Ishikawa (cell line): ENCODE results near the gene ATOH1.

Experiments
- CREB1 ChIP-seq: IDR thresholded peaks from 2 replicates; pipeline ENCODE4 v1.6.1; 2012; ENCODE audit warnings: low read depth
- EGR1 ChIP-seq: IDR thresholded peaks from 2 replicates; pipeline ENCODE4 v1.6.1; 2012
- EP300 ChIP-seq: IDR thresholded peaks from 2 replicates; pipeline ENCODE4 v1.6.1; 2012; ENCODE audit warnings: borderline replicate concordance
- NFIC ChIP-seq: IDR thresholded peaks from 2 replicates; pipeline ENCODE4 v1.6.1; 2012
- RAD21 ChIP-seq: IDR thresholded peaks from 2 replicates; pipeline ENCODE4 v1.6.1; 2012; ENCODE audit warnings: low read depth
- TAF1 ChIP-seq: IDR thresholded peaks from 2 replicates; pipeline ENCODE4 v1.6.1; 2012; ENCODE audit warnings: low read depth, mild to moderate bottlenecking
- TEAD4 ChIP-seq: IDR thresholded peaks from 2 replicates; pipeline ENCODE4 v1.6.1; 2012
- USF1 ChIP-seq: IDR thresholded peaks from 2 replicates; pipeline ENCODE4 v1.6.1; 2012
- YY1 ChIP-seq: IDR thresholded peaks from 2 replicates; pipeline ENCODE4 v1.6.1; 2012; ENCODE audit warnings: low read depth
- ZBTB7A ChIP-seq: IDR thresholded peaks from 2 replicates; pipeline ENCODE4 v1.6.1; 2012; ENCODE audit warnings: low read depth
- TF ChIP-seq, protein P1 (sequence below): IDR thresholded peaks from 2 replicates; pipeline ENCODE4 v1.6.1; 2012; ENCODE audit warnings: low read depth, mild to moderate bottlenecking

GRCh38 chr4:93876754-93877153 is 48.2 kb downstream of the ATOH1 start:
- no peak for TF ChIP-seq TEAD4
- TF ChIP-seq CREB1, result no peak
- no peak for TF ChIP-seq EP300
- no peak for TF ChIP-seq EGR1
- TF ChIP-seq TAF1, result no peak
- no peak for TF ChIP-seq RAD21
- TF ChIP-seq YY1, result no peak
- TF ChIP-seq NFIC, result no peak
- TF ChIP-seq, protein P1, sequence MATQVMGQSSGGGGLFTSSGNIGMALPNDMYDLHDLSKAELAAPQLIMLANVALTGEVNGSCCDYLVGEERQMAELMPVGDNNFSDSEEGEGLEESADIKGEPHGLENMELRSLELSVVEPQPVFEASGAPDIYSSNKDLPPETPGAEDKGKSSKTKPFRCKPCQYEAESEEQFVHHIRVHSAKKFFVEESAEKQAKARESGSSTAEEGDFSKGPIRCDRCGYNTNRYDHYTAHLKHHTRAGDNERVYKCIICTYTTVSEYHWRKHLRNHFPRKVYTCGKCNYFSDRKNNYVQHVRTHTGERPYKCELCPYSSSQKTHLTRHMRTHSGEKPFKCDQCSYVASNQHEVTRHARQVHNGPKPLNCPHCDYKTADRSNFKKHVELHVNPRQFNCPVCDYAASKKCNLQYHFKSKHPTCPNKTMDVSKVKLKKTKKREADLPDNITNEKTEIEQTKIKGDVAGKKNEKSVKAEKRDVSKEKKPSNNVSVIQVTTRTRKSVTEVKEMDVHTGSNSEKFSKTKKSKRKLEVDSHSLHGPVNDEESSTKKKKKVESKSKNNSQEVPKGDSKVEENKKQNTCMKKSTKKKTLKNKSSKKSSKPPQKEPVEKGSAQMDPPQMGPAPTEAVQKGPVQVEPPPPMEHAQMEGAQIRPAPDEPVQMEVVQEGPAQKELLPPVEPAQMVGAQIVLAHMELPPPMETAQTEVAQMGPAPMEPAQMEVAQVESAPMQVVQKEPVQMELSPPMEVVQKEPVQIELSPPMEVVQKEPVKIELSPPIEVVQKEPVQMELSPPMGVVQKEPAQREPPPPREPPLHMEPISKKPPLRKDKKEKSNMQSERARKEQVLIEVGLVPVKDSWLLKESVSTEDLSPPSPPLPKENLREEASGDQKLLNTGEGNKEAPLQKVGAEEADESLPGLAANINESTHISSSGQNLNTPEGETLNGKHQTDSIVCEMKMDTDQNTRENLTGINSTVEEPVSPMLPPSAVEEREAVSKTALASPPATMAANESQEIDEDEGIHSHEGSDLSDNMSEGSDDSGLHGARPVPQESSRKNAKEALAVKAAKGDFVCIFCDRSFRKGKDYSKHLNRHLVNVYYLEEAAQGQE, result no peak
- TF ChIP-seq ZBTB7A, result no peak
- TF ChIP-seq USF1, result no peak
